Liver (tissue), 9 donors: ENCODE results near the gene APP. TPM values are rescaled to one million over a fixed set of nuclear protein-coding genes. Genes with fewer than 3 reads are reported as not detected.

Experiments
- DNase-seq: peaks from one replicate; pipeline ENCODE4 v3.0.0-alpha.2; 2017; ENCODE audit warnings: low spot score
- H3K27ac ChIP-seq, 2 donors: one replicate each; pipeline ENCODE4 v1.7.0; 2013; ENCODE audit warnings: inconsistent platforms in 2 of 2, low read length in 2 of 2, control low read depth in 1 of 2, low read depth in 1 of 2, mild to moderate bottlenecking in 1 of 2
- H3K27me3 ChIP-seq, 4 donors: one replicate each; pipeline versions ENCODE4 v1.6.1 to v1.7.0; 2013; ENCODE audit warnings: low read length in 3 of 4, inconsistent platforms in 1 of 4, mild to moderate bottlenecking in 1 of 4, moderate library complexity in 1 of 4; ENCODE audit not compliant: control insufficient read depth in 4 of 4, insufficient read depth in 4 of 4
- H3K36me3 ChIP-seq, 4 donors: one replicate each; pipeline versions ENCODE4 v1.6.1 to v1.7.0; 2013; ENCODE audit warnings: low read length in 3 of 4, mild to moderate bottlenecking in 3 of 4, low read depth in 1 of 4, moderate library complexity in 1 of 4; ENCODE audit not compliant: control insufficient read depth in 4 of 4, insufficient read depth in 3 of 4
- H3K4me1 ChIP-seq, 4 donors: one replicate each; pipeline versions ENCODE4 v1.6.1 to v1.7.0; 2013; ENCODE audit warnings: low read length in 3 of 4, mild to moderate bottlenecking in 3 of 4, moderate library complexity in 1 of 4; ENCODE audit not compliant: control insufficient read depth in 4 of 4, insufficient read depth in 4 of 4
- H3K4me3 ChIP-seq, 3 donors: one replicate each; pipeline versions ENCODE4 v1.6.1 to v1.7.0; 2013; ENCODE audit warnings: low read length in 3 of 3, control low read depth in 1 of 3, low read depth in 1 of 3, mild to moderate bottlenecking in 1 of 3
- H3K9ac ChIP-seq, 2 donors: one replicate each; pipeline ENCODE4 v1.7.0; 2013; ENCODE audit warnings: low read length in 2 of 2, mild to moderate bottlenecking in 2 of 2, moderate library complexity in 2 of 2, control low read depth in 1 of 2, low read depth in 1 of 2
- H3K9me3 ChIP-seq, 4 donors: one replicate each; pipeline versions ENCODE4 v1.6.1 to v1.7.0; 2013; ENCODE audit warnings: low read length in 3 of 4; ENCODE audit not compliant: control insufficient read depth in 4 of 4
- EGR1 ChIP-seq, 2 donors: IDR thresholded peaks; 2 replicates each; pipeline ENCODE4 v1.6.1; 2016 to 2018; ENCODE audit warnings: antibody characterized with exemption in 2 of 2, low read depth in 2 of 2
- FOXA1 ChIP-seq: IDR thresholded peaks from 2 replicates; pipeline ENCODE4 v1.6.1; 2016; ENCODE audit warnings: antibody characterized with exemption
- FOXA2 ChIP-seq: IDR thresholded peaks from 2 replicates; pipeline ENCODE4 v1.6.1; 2016; ENCODE audit warnings: antibody characterized with exemption
- GABPA ChIP-seq, 2 donors: IDR thresholded peaks in 1 of 2; conservative IDR thresholded peaks in 1 of 2; 2 replicates each; pipeline ENCODE4 v1.6.1; 2016; ENCODE audit warnings: antibody characterized with exemption in 2 of 2, mild to moderate bottlenecking in 1 of 2, moderate library complexity in 1 of 2
- HNF4A ChIP-seq, 2 donors: conservative IDR thresholded peaks; 2 replicates each; pipeline ENCODE4 v1.6.1; 2016; ENCODE audit warnings: antibody characterized with exemption in 2 of 2, mild to moderate bottlenecking in 2 of 2
- HNF4G ChIP-seq: IDR thresholded peaks from 2 replicates; pipeline ENCODE4 v1.6.1; 2016; ENCODE audit warnings: antibody characterized with exemption
- JUND ChIP-seq, 2 donors: IDR thresholded peaks; 2 replicates each; pipeline ENCODE4 v1.6.1; 2016; ENCODE audit warnings: antibody characterized with exemption in 2 of 2
- MAX ChIP-seq: IDR thresholded peaks from 2 replicates; pipeline ENCODE4 v1.6.1; 2016; ENCODE audit warnings: antibody characterized with exemption
- RAD21 ChIP-seq, 2 donors: IDR thresholded peaks; 2 replicates each; pipeline ENCODE4 v1.6.1; 2016; ENCODE audit warnings: antibody characterized with exemption in 2 of 2, mild to moderate bottlenecking in 2 of 2
- REST ChIP-seq: IDR thresholded peaks from 2 replicates; pipeline ENCODE4 v1.6.1; 2016; ENCODE audit warnings: antibody characterized with exemption, mild to moderate bottlenecking
- RXRA ChIP-seq, 2 donors: IDR thresholded peaks; 2 replicates each; pipeline ENCODE4 v1.6.1; 2017 to 2018; ENCODE audit warnings: antibody characterized with exemption in 2 of 2, mild to moderate bottlenecking in 1 of 2
- SP1 ChIP-seq: IDR thresholded peaks from 2 replicates; pipeline ENCODE4 v1.6.1; 2018; ENCODE audit warnings: antibody characterized with exemption, mild to moderate bottlenecking
- TAF1 ChIP-seq: conservative IDR thresholded peaks from 2 replicates; pipeline ENCODE4 v1.6.1; 2016; ENCODE audit warnings: antibody characterized with exemption, mild to moderate bottlenecking
- YY1 ChIP-seq: IDR thresholded peaks from 2 replicates; pipeline ENCODE4 v1.6.1; 2016; ENCODE audit warnings: antibody characterized with exemption, mild to moderate bottlenecking
- ZBTB33 ChIP-seq: IDR thresholded peaks from 2 replicates; pipeline ENCODE4 v1.6.1; 2016; ENCODE audit warnings: antibody characterized with exemption
- WGBS: extraction: QIAGEN DNeasy Blood & Tissue Kit; methylation state at CpG from one replicate; pipeline ENCODE4 v1.1.7; 2013; 5-methylcytosine and 5-hydroxymethylcytosine counted together
- polyA plus RNA-seq, 2 donors: library from polyadenylated mRNA; stranded (reverse) in 1 of 2; unstranded in 1 of 2; fragments of 200-250 nt in 1 of 2; fragments of >200 nt in 1 of 2; fragmentation: Nextera tagmentation in 1 of 2; extraction: Ambion mirVana in 1 of 2; gene quantifications; one replicate each; pipeline versions ENCODE4 v1.2.1 to v1.2.3, GENCODE V29; 2013 to 2015
- total RNA-seq, 2 donors: library from RNA; depleted of rRNA; stranded (reverse); fragments of >200 nt; gene quantifications; one replicate each; pipeline ENCODE4 v1.2.3, GENCODE V29; 2014
- donor health status: healthy.
- donor health status: healthy.
- donor health status: healthy.
- donor health status: healthy.
- donor health status: healthy.

The APP gene
- total and polyA plus RNA-seq, 4 donors, result 24.9 to 201 (median 111) TPM

GRCh38 chr21:26080211-26080610 is 90.4 kb downstream of the APP start:
- TF ChIP-seq RAD21 (IDR thresholded peaks at IDR 0.05) (no peak), EGR1 (IDR thresholded peaks at IDR 0.05; ENCODE audit: low read depth in 2 of 2) (no peak), HNF4G (no peak), REST (no peak), MAX (no peak), HNF4A (conservative IDR thresholded peaks at IDR 0.05) (no peak), FOXA1 (no peak), ZBTB33 (no peak), GABPA (IDR thresholded peaks at IDR 0.05 in 1 of 2, conservative IDR thresholded peaks at IDR 0.05 in 1 of 2) (no peak), JUND (IDR thresholded peaks at IDR 0.05) (no peak), TAF1 (no peak)
- no peak overlapping the region for H3K4me3 ChIP-seq
- no peaks in the 10 kb centered on the region for H3K4me1 ChIP-seq
- H3K27me3 ChIP-seq, result no peaks in the 10 kb centered on the region
- H3K9ac ChIP-seq, result no peak overlapping the region
- DNase-seq, result no peak
- H3K27ac ChIP-seq, result no peak overlapping the region
- no peaks in the 10 kb centered on the region for H3K9me3 ChIP-seq
- WGBS, result 98% methylated on average over 6 of the region's 6 CpGs
- no peaks in the 10 kb centered on the region for H3K36me3 ChIP-seq

- no peak for DNase-seq
- no peak overlapping the region for H3K9ac ChIP-seq
- no peak overlapping the region for H3K27ac ChIP-seq
- H3K36me3 ChIP-seq, result no peaks in the 10 kb centered on the region
- no peak for TF ChIP-seq RXRA (IDR thresholded peaks at IDR 0.05)
- no peak for TF ChIP-seq FOXA2
- TF ChIP-seq JUND (IDR thresholded peaks at IDR 0.05), result no peak
- TF ChIP-seq REST, result no peak
- no peak for TF ChIP-seq YY1
- TF ChIP-seq SP1, result no peak
- no peaks in the 10 kb centered on the region for H3K4me1 ChIP-seq
- 88% methylated on average over 4 of the region's 4 CpGs for WGBS
- H3K27me3 ChIP-seq, result no peaks in the 10 kb centered on the region
- H3K4me3 ChIP-seq, result no peak overlapping the region
- H3K9me3 ChIP-seq, result no peaks in the 10 kb centered on the region
These were observed 91.2 kb downstream of the APP start for GRCh38 chr21:26079366-26079765.
